SU-DHL-6 (cell line): ENCODE results near the gene ENO3.

Experiments used
- H2AFZ ChIP-seq: fragments of 200-600 bp; sonication (generic); 2 replicates; pipeline ENCODE4 v1.6.1; 2014; ENCODE audit warnings: low read depth, mild to moderate bottlenecking, moderate library complexity, mixed read lengths, antibody characterized with exemption, low read length; ENCODE audit not compliant: severe bottlenecking
- H3F3A ChIP-seq: fragments of 200-600 bp; shearing (Covaris generic); 2 replicates; pipeline ENCODE4 v1.6.0; 2016; ENCODE audit warnings: antibody characterized with exemption, mild to moderate bottlenecking; ENCODE audit not compliant: insufficient read depth
- H3K27ac ChIP-seq: fragments of 200-600 bp; sonication (generic); 2 replicates; pipeline ENCODE4 v1.5.1; 2016; ENCODE audit warnings: low read depth, mild to moderate bottlenecking, low read length, moderate library complexity, mixed read lengths
- H3K27me3 ChIP-seq: fragments of 200-600 bp; sonication (generic), shearing (Covaris generic); 2 replicates; pipeline ENCODE4 v1.6.0; 2014; ENCODE audit warnings: mild to moderate bottlenecking, low read length
- H3K36me3 ChIP-seq: fragments of 200-600 bp; sonication (generic); 2 replicates; pipeline ENCODE4 v1.6.1; 2014; ENCODE audit warnings: mild to moderate bottlenecking, low read length, mixed read lengths
- H3K4me2 ChIP-seq: fragments of 300-600, 200-600 bp; shearing (Covaris generic), sonication (generic); 2 replicates; pipeline ENCODE4 v1.6.0; 2014; ENCODE audit warnings: low read length, low read depth, mild to moderate bottlenecking; ENCODE audit not compliant: poor library complexity, severe bottlenecking
- H3K4me3 ChIP-seq: fragments of 200-600 bp; sonication (generic); 2 replicates; pipeline ENCODE4 v1.5.1; 2014; ENCODE audit warnings: antibody characterized with exemption, low read length, mild to moderate bottlenecking, mixed read lengths; ENCODE audit not compliant: insufficient read depth, poor library complexity, severe bottlenecking
- H3K79me2 ChIP-seq: fragments of 200-600 bp; sonication (generic); 2 replicates; pipeline ENCODE4 v1.6.1; 2014; ENCODE audit warnings: mild to moderate bottlenecking, low read length, moderate library complexity; ENCODE audit not compliant: insufficient read depth
- H3K9ac ChIP-seq: fragments of 200-600 bp; sonication (generic); 2 replicates; pipeline ENCODE4 v1.7.0; 2014; ENCODE audit warnings: mild to moderate bottlenecking, low read length
- H3K9me2 ChIP-seq: fragments of 200-600 bp; sonication (generic); replicated peaks from 2 replicates; pipeline ENCODE4 v1.6.1; 2014; ENCODE audit warnings: low read length; ENCODE audit not compliant: insufficient read depth
- H3K9me3 ChIP-seq: fragments of 200-600 bp; sonication (generic); 2 replicates; pipeline ENCODE4 v1.6.1; 2014; ENCODE audit warnings: low read length, mixed read lengths; ENCODE audit not compliant: insufficient read depth
- H4K20me1 ChIP-seq: fragments of 200-600 bp; sonication (generic); 2 replicates; pipeline ENCODE4 v1.6.1; 2014; ENCODE audit warnings: low read depth, mild to moderate bottlenecking, antibody characterized with exemption, low read length, moderate library complexity, mixed read lengths
- CTCF ChIP-seq: fragments of 200-600 bp; sonication (generic); IDR thresholded peaks from one replicate; pipeline ENCODE4 v1.5.1; 2017; ENCODE audit warnings: antibody characterized with exemption, mild to moderate bottlenecking, low read length, moderate library complexity; ENCODE audit not compliant: insufficient read depth, poor library complexity, severe bottlenecking
- EZH2phosphoT487 ChIP-seq: fragments of 200-600 bp; sonication (generic), shearing (Covaris generic); conservative IDR thresholded peaks from 2 replicates; pipeline ENCODE4 v1.6.1; 2018; ENCODE audit warnings: mild to moderate bottlenecking, antibody characterized with exemption, low read length, moderate library complexity, mixed read lengths

Gene ENO3

GRCh38 chr17:4948931-4949320 is 2.0 kb upstream of the ENO3 start:
- TF ChIP-seq EZH2phosphoT487: no peak
- no peak for TF ChIP-seq CTCF
- Histone ChIP-seq H3K27me3 (no peaks in the 10 kb centered on the region), H3K4me3 (peak overlapping the region; percentile 100), H3K9ac (peak overlapping the region; percentile 100), H3K9me2 (no peaks in the 10 kb centered on the region), H3K4me2 (peak overlapping the region; percentile 98), H4K20me1 (peaks cover 3% of the 10 kb centered on the region; the same call in 1 of the 2 replicates), H3K27ac (peak overlapping the region; percentile 100), H3K9me3 (no peaks in the 10 kb centered on the region), H3F3A (peaks cover 49% of the 10 kb centered on the region), H3K79me2 (peaks cover 31% of the 10 kb centered on the region), H2AFZ (no peak overlapping the region), H3K36me3 (peaks cover 11% of the 10 kb centered on the region; the same call in 1 of the 2 replicates)

GRCh38 chr17:4949321-4950074 is 1.4 kb upstream of the ENO3 start:
- Histone ChIP-seq H4K20me1 (peaks cover 3% of the 10 kb centered on the region; the same call in 1 of the 2 replicates), H3K4me2 (peak overlapping the region; percentile 98), H3K27me3 (no peaks in the 10 kb centered on the region), H2AFZ (peak overlapping the region; percentile 63), H3K4me3 (peak overlapping the region; percentile 100), H3F3A (peaks cover 44% of the 10 kb centered on the region), H3K9ac (peak overlapping the region; percentile 100), H3K9me2 (no peaks in the 10 kb centered on the region), H3K79me2 (peaks cover 31% of the 10 kb centered on the region), H3K36me3 (peaks cover 11% of the 10 kb centered on the region; the same call in 1 of the 2 replicates), H3K9me3 (no peaks in the 10 kb centered on the region), H3K27ac (peak overlapping the region; percentile 100)
- TF ChIP-seq CTCF (no peak), EZH2phosphoT487 (no peak)

- H3K36me3 ChIP-seq: peaks cover 11% of the 10 kb centered on the region; the same call in 1 of the 2 replicates
- no peak for TF ChIP-seq CTCF
- no peak for TF ChIP-seq EZH2phosphoT487
- H3K9me2 ChIP-seq: no peaks in the 10 kb centered on the region
- H3K27ac ChIP-seq: peak overlapping the region; percentile 100
- H3F3A ChIP-seq: peaks cover 36% of the 10 kb centered on the region
- H3K4me3 ChIP-seq: peak overlapping the region; percentile 100
- H3K4me2 ChIP-seq: peak overlapping the region; percentile 98
- no peaks in the 10 kb centered on the region for H3K27me3 ChIP-seq
- H3K9me3 ChIP-seq: no peaks in the 10 kb centered on the region
- peaks cover 3% of the 10 kb centered on the region; the same call in 1 of the 2 replicates for H4K20me1 ChIP-seq
- H3K79me2 ChIP-seq: peaks cover 30% of the 10 kb centered on the region
- H3K9ac ChIP-seq: peak overlapping the region; percentile 100
- peak overlapping the region; percentile 21 for H2AFZ ChIP-seq
These were observed 709 bp upstream of the ENO3 start for GRCh38 chr17:4950075-4950745.
